Parietal lobe (tissue), 2 donors: ENCODE measurements around the gene LDB1. TPM values are rescaled to one million over a fixed set of nuclear protein-coding genes. Genes with fewer than 3 reads are reported as not detected.

Experiments
- small RNA-seq: library from RNA; depleted of rRNA; stranded (forward); fragments of <200 nt; gene quantifications from one replicate; pipeline ENCODE3, GENCODE V24; 2014; ENCODE audit warnings: low replicate concordance
- total RNA-seq: library from RNA; depleted of rRNA; stranded (reverse); fragments of >200 nt; gene quantifications from one replicate; pipeline ENCODE4 v1.2.3, GENCODE V29; 2014

LDB1 gene
- 103 TPM for total RNA-seq

GRCh38 chr10:102120142-102120990, at the start of gene LDB1:
Gene LDB1 (minus strand): TSS chr10:102120368. CDS start chr10:102120110, 258 bp downstream.

GRCh38 chr10:102151774-102152544, 31.8 kb upstream of the LDB1 start, which contains the start of gene NOLC1:
Gene NOLC1 (plus strand): TSS chr10:102152389. CDS start chr10:102152411, 22 bp downstream.

GRCh38 chr10:102132563-102133372, 12.6 kb upstream of the LDB1 start, which contains the start of gene PPRC1:
Gene PPRC1 (plus strand): TSS chr10:102133040. CDS start chr10:102133069, 29 bp downstream.

GRCh38 chr10:102064868-102065560, 55.2 kb downstream of the LDB1 start, which contains the start of gene HPS6:
Gene HPS6 (plus strand): TSS chr10:102065349. CDS start chr10:102065475, 126 bp downstream.

Small RNA genes lying within 50 kb of the gene (small RNA-seq; reads per million reads assigned to genes)
- gene AL500527.1, result not detected
- gene AL500527.2, result not detected

Other genes starting within 250 kb of the LDB1 start
- 27.5 TPM for gene ARMH3, start 64.2 kb downstream of the LDB1 start, total RNA-seq
- gene HPS6, start 55.0 kb downstream of the LDB1 start, total RNA-seq, result 15.0 TPM
- gene PPRC1, start 12.7 kb upstream of the LDB1 start, total RNA-seq, result 21.6 TPM
- 32.6 TPM for gene NOLC1, start 32.0 kb upstream of the LDB1 start, total RNA-seq
- gene ELOVL3, start 105.9 kb upstream of the LDB1 start, total RNA-seq, result not detected
- not detected for gene PITX3, start 121.1 kb upstream of the LDB1 start, total RNA-seq
- 35.4 TPM for gene GBF1, start 125.2 kb upstream of the LDB1 start, total RNA-seq